Posterior vena cava (tissue), 2 donors: ENCODE results near the gene FAM3A. TPM values are rescaled to one million over a fixed set of nuclear protein-coding genes. Genes with fewer than 3 reads are reported as not detected.

Source experiments
- DNase-seq: peaks from one replicate; pipeline ENCODE4 v3.0.0-alpha.2; 2020; ENCODE audit warnings: low spot score
- intact Hi-C, 2 donors: fragments of 100-400 bp; cut with DNase I; formaldehyde crosslinking; loops; one replicate each; pipeline versions ENCODE4 v1.14.1 to v1.14.2; 2022 to 2023
- total RNA-seq, 2 donors: library from RNA; stranded (reverse); fragmentation: NEBNext Ultra II Directional; extraction: Animal tissue kit (Norgen Biotek cat#: 25700); gene quantifications; one replicate each; pipeline ENCODE4 v1.2.1, GENCODE V29; 2021
- donor health status: DM: yes; HTN: yes; CAD: no.
- donor health status: DM: yes; HTN: yes; CAD: no.

FAM3A gene
- total RNA-seq, 2 donors from 2014 or later: 26.1 to 28.6 TPM

DNA sequence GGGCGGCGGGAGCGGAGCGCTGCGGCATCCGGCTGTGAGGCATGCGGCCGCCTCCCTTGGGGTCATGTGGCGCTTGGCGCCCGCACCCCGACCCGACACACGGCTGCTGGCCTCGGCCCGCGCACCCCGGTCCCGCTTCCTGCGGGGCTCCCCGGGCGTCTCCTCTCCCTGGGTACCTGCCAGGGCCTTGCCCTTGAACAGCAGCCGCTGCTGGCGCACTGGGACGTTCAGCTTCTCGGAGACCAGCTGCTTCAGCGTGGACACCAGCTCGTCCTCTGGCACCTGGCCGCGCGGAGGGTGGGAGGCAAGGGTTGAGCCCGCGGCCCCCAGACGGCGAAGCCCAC lies 30.0 kb downstream of the FAM3A start:
- DNase-seq: peak; percentile 80
- intact Hi-C loops: loop anchor here (2.0 to 5.0 kb wide), 3 partner anchors 39 to 59 kb away; no protein-coding TSS in a partner anchor

DNA sequence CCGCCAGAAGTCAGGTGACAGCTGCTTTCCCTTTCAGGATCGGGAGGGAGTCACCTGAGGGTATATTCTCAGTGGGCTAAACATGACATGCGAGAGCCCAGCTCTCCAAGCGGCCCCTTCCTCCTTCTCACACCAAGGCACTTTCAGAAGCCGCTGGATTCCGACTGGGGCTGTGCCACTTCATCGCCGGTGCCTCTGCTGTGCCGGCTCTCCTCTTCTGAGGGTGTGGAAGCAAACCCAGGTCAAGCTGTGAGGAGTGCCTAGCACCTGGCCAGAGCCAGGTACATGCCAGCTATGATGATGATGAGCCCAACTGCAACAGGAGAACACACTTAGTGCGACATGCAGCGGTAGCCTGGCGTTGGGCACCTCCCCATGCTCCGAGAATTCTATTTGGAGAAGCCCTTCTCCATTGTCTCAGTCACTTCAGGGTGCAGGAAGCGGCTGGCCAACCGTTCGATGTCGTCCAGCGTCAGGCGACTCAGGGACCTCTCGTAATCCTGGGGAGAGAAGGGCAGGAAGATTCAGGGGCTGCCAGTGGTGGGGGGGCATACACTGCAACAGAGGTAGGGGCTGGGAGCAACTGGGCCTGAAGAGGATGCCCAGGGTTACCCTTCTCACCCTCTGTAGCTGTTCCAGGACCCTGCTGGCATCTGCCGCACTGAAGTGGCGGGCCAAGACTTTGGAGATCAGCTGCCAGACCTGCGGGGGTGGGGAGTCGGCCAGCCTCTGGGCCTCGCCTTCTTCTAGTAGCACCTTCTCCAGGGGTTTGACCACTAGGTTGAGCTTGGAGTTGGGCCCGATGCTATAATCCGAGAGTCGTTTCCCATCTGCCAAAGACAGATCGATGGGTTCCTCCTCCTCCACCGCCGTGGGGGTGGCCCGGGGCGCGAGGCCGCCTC lies 30.6 kb downstream of the FAM3A start:
- intact Hi-C loops: loop anchor here (2.0 to 5.0 kb wide), 3 partner anchors 38 to 59 kb away; no protein-coding TSS in a partner anchor
- no peak for DNase-seq

DNA sequence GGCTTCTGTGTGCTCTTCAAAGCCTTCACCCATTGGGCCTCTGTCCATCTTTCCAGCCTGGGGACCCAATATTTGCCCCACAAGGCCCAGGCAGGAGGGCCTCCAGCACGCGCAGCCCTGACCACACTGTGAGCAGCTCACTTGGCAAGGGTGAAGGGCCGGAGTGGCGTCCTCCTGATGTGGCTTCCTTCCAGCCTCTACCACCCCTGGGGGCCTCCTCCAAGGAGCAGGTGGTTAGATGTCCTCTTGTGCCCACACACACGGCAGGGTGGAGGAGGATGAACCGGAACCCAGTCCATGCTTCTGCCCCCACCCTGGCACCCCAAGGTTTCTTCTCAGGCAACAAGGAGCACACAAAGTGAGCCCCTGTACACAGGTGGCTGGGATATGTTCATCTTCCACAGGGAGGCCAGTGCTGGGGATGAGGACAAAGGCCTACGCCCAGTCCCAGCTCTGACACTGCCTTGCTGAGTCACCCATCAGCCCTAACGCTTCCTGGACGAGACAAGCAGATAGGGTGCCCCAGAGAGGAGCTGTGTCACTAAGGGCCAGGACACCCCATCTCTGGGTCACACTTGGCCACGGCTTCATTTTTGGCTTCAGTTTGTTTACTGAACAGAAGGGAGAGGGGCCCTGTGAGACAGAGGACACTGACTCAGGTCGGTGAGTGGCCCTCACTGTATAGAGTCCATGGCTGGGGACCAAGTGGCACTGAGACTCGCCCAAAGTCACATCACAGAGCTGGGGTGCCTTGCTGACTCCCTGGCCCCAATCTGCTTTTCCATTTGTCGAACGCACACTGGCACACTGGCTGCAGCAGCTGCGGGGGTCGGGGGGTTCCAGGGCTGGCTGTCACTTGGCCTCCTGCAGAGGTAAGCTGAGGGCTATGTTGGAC lies 31.5 kb downstream of the FAM3A start:
- intact Hi-C loops: loop anchor here in 1 of 2 donors (5.0 kb wide), 2 partner anchors 37 to 48 kb away; no protein-coding TSS in a partner anchor
- DNase-seq: no peak

DNA sequence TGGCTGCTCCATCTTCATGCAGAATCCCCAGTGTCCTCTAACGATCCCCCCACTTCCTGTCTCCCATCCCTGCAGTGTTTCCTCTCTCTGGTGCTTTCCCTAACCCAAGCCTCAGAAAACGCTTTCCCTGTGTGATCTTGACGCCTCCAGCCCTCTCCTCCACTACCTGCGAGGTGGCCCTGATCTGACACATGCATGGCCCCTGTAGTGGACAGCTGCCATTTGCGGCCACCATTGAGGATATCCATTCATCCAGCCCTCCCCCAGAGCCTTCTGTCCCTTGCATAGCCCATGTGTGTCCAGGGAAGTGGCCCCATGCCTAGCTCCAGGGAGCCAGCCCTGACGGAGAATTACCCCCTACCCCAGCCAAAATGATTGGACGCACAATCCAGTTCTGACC lies 32.7 kb downstream of the FAM3A start:
- intact Hi-C loops: no loop called here
- DNase-seq: no peak

DNA sequence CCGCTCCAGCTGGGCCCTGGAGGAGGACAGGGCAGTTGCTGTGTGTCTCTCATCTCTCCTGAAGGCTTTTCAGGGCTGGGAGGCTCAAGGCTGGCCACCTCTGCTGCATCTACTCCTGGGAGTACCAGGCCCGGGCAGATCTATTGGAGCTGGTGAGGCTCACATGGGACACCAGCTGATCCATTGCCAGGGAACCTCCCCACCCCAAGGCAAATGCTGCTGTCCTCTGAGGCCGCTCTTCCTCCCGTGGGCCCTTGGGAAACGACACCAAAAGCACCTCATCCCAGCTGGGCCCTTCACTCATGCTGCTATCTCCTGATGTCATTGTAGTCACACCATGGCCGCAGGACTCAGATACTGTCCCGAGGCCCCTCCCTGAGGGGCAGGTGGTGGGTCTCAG lies 33.2 kb downstream of the FAM3A start:
- no peak for DNase-seq
- intact Hi-C loops: no loop called here

DNA sequence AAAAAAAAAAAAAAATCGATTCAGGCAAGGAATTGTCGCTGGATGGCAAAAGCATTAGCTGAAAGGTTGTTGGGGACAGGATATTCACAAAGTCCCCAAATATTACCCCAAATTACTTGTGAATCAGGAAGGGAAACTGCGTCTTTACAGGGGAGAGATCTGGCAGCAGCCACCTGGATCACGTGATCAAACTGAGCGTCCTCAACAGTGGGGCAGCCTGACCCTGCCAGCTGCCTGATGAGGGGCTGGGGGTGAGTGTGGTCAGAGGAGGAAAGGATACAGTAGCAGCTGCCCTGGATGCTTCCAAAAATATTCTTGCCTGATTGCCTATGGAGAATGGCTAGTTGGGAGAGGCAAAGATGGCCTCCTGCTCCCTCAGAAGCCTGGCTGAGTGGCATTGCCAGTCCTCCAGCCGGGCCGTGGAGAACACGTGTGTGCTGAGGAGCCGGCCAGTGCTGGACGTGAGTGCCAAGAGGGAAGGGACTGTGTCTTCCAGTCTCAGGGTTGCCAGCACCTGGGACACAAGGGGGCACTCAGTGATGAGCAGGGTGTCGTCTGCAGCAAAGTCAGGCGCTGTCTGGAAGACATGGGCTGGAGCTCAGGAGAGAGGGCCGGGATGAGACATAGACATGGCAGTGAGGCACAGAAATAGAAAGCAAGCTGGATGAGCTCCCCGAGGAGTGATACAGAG lies 34.0 kb downstream of the FAM3A start:
- no peak for DNase-seq
- intact Hi-C loops: no loop called here

DNA sequence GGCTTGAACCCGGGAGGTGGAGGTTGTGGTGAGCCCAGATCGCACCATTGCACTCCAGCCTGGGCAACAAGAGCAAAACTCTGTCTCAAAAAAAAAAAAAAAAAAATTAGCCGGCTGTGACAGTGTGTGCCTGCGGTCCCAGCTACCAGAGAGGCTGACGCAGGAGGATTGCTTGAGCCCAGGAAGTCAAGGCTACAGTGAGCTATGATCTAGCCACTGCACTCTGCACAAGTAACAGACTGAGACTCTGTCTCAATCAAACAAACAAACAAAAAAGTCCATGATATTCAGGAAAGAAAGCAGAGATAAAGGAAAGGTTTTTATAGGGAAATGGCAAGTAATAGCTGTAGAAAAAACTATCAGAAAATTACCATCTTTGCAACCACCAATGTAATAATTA lies 34.8 kb downstream of the FAM3A start:
- intact Hi-C loops: no loop called here
- DNase-seq: no peak

DNA sequence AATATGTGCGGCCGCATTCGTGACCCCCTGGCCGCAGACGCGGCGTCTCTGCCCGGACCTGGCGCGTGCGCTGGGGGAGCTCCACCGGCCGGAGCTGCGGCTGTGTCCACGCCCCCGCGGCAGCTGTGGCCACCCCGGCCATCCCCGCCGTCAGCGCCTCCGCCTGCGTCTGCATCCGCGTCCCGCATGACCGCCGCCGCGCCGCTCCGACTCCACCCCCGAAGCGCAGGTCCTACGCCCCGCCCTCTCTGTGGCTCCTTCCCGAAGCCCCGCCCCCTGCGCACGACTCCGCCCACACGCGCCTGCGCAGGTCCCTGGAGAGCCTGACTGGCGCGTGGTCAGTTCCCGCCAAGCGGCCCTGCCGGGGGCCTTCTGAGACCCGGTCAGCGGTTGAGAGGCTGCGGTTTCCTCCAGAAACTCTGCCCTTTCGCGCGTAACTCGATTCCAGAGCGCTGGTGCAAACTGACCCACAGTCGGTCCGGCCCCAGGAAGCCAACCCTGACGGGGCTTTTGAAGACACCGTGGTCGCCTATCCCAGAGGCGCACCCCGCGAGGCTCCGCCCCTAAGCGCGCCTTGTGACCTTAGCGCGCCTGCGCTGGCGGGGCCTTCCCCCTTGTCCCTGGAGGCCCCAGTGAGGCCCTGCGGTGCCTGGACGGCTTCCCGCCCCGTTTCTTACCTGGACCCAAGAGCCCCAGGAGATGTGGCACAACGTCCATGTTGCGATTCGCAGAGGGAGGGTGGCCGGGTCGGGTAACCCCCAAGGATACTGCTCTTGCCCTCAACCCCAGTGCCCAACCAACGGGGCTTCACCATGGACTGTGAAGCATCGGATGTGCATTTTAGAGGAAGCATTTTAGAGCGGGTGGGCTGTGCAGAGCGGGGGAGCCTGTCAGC lies 37.1 kb downstream of the FAM3A start, which contains the start of gene LAGE3:
LAGE3 (minus strand) TSS at position 554 of the 895 bp plus-strand sequence; CDS start at position 188, 366 bp downstream.
- peak; percentile 98 for DNase-seq
- intact Hi-C loops: no loop called here

DNA sequence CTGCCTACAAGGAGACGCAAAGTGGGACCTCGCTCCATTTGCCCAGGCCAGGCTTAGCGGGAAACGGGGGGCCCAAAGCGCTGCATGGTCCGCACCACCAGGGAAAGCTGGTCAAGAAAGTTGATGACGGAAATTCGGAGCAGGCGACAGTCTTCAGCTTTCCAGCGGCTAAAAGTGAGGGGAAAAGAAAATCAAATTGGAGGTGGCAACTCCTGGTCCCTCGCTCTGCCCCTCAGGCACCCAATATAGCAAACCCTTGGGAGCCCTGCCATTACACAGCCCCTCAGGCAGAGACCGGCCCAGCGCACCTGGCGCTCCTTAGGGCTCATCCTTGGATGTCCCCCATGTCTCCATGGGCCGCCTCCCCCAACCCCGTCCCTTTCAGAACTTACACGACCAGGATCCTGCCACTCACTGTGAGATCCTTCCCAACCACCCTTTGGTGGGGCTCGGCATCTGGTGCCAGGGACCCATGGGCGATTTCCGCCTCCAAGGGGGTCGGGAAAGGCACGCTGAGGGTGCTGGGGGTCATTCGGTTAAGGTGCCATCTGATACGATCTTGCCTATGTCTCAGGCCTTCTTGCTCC lies 38.0 kb downstream of the FAM3A start:
- no peak for DNase-seq
- intact Hi-C loops: no loop called here

DNA sequence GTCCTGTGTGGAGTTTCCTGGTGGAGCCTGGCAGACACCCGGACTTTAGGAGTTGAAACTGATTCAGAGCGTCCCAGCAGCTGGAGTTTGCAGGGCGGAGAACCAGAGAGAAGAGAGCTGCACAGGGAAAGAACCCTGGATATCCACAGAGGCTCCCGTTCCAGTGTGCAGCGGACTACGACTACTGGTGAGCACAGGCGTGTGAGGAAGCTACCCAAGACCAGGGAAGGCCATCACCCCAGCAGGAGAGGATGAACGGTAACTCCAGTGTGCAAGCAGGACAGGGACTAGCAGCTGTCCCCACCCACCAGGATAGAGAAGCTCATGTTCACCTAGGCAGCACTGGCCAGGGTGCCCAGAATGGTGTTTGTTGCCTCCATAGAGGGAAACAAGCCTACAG lies 39.2 kb downstream of the FAM3A start:
- intact Hi-C loops: no loop called here
- no peak for DNase-seq

DNA sequence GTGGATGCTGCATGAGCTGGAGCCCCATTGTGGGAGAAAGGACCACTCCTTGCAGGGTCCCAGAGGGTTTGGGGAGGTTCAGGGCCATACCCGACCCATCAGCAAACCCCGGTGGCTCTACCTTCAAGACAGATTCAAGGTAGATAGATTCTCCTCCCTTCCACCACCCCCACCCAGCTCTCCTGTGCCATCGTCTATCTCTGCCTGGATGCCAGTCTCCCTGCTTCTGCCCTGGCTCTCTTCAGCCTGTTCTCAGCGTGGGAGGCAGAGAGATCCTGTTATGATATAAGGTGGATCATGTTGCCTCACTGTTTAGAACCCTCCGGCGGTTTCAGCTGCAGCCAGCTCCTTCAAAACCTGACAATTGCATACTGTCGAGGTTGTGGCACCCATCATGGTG lies 42.3 kb downstream of the FAM3A start:
- DNase-seq: no peak
- intact Hi-C loops: no loop called here

DNA sequence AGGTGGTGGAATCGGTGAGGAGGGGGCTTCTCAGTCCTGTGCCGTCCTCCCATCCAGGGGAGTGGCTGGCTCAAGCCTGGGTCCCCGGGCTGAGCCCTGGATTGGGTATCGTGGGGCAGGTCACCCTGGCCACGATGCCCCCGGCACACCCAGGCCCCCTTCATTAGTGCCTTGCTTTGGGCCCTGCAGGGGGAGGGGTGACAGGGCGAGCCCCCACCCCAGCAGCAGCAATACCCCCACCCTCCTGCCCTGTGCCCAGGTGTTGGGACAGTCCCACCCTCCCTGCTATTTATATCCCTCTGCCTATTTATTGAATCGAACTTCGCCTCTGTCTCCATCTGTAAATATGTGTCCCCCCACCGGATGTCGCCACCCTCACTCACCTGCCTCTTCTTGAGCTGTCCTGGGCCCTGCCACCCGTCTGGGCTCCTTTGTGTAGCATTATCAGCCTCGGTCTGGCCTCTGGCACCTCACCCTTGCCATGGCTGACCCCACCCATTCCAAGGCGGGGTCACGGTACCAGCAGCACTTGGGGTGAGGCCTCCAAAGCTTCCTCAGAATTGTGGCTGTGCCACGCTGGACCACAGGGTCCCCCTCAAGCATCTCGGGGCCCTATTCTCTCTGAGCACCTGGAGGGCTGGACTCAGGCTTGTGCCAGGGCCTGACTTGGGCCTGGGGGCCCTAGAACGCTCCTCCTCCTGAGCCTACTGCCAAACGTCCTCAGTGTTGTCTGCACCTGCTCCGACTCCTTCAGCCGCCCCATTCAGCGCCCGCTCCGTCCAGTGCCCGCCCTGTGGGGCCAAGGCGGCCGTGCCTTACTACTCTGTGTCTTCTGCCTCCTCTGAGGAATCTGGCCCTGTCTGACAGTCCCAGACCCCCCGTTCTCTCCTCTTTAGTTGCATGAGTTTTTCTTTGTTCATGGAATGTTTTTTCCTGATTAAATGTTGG lies 43.1 kb downstream of the FAM3A start:
- DNase-seq: peak; percentile 72
- intact Hi-C loops: loop anchor here in 1 of 2 donors (1.0 kb wide), 1 partner anchor 30 kb away; no protein-coding TSS in a partner anchor

DNA sequence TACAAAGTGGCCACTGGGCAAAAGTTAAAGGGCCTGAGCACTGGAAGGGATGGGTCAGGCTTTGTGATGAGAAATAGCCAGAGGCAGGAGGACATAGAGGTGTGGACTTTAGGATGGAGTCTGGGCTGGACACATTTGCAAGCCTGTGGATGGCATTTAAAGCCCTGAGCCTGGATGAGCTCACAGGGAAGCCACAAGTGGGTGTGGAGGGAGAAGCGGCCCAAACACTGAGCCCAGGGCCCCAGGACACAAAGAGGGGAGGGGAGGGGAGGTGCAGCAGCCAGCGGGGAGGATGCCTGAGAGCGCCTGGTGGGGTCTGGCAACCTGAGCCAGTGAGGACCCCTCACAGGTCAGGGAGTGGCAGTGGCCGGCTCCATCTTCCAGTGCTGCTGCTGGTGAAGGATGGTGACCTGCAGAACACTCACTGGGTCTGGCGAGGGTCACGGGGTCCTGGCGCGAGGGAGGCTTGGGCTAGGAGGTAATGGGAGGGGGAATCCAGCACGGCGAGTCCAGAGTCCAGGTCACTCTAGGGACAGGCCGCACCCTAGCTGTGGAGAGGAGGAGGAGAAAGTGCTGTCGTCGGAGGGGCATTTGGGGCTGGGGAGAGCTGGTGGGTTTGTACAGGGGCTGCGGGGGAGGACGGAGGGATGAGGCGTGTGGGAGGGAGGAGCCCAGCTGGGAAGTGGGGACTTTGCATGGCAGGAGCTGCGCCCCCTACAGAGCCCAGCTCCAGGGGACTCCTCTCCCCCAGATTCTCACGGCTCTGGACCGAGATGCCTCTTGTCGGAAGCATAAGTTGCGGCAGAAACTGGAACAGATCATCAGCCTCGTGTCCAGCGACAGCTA lies 44.0 kb downstream of the FAM3A start:
- intact Hi-C loops: loop anchor here in 1 of 2 donors (1.0 kb wide), 1 partner anchor 29 kb away; no protein-coding TSS in a partner anchor
- peak; percentile 76 for DNase-seq

DNA sequence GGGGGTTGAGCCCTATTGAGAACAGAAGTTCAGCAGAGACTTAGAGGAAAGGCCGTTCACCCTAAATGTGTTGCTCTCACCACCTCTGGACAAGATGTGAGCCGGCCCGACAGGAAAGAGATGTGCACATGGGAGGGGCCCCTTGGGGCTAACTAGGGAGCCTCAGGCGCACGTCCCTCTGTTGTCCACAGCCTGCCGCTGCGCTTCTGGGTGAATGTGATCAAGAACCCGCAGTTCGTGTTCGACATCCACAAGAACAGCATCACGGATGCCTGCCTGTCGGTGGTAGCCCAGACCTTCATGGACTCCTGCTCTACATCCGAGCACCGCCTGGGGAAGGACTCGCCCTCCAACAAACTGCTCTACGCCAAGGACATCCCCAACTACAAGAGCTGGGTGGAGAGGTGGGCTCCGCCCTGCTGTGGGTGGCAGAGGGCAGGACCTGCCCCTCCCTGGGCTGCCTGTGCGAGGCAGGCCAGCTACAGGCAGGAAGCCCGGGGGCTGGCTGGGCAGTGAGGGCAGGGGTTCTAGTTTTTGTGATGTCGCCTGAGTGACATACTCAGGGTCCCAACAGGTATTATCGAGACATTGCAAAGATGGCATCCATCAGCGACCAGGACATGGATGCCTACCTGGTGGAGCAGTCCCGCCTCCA lies 45.0 kb downstream of the FAM3A start:
- peak; percentile 54 for DNase-seq
- intact Hi-C loops: no loop called here

DNA sequence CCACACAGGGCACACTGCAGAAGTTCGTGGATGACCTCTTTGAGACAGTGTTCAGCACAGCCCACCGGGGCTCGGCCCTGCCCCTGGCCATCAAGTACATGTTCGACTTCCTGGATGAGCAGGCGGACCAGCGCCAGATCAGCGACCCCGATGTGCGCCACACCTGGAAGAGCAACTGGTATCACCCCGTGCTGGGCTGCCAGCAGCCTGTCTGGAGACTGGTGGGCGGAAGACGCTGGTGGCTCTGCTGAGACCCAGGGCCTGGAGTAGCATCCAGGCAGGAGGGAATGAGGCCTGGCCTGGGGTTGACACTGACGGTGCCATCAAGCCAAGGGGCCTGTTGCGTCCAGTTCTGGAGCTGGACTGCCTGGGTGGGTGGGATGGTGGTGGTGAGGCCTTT lies 45.6 kb downstream of the FAM3A start:
- intact Hi-C loops: no loop called here
- DNase-seq: peak; percentile 77
